LHCN-M2 (cell line): ENCODE measurements around the gene CAPN2. TPM values are rescaled to one million over a fixed set of nuclear protein-coding genes. Genes with fewer than 3 reads are reported as not detected.

Experiments used
- DNase-seq: peaks from one replicate; pipeline ENCODE4 v3.0.0-alpha.2; 2012; ENCODE audit warnings: low read depth
- total RNA-seq: library from RNA; depleted of rRNA; stranded (reverse); fragments of >200 nt; gene quantifications from 2 replicates; pipeline ENCODE4 v1.2.3, GENCODE V29; 2014

Gene CAPN2
- total RNA-seq, 1 experiment from 2014 or later, result 718 TPM

DNA sequence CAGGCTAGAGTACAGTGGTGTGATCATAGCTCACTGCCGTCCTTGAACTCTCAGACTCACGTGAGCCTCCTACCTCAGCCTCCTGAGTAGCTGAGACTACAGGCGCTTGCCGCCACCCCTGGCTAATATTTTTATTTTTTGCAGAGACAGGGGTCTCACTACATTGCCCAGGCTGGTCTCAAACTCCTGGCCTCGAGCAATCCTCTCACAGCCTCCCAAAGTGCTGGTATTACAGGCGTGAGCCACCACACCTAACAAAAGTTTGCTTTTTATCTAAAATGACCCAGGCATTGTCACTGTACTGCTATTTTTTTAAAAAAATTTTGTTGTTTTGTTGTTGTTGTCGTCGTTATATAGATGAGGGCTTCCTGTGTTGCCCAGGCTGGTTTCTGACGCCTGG, 46.4 kb downstream of the CAPN2 start:
- DNase-seq, result no peak

- DNase-seq, result no peak
Observed at GRCh38 chr1:223759273-223759672, 46.9 kb downstream of the CAPN2 start.

DNA sequence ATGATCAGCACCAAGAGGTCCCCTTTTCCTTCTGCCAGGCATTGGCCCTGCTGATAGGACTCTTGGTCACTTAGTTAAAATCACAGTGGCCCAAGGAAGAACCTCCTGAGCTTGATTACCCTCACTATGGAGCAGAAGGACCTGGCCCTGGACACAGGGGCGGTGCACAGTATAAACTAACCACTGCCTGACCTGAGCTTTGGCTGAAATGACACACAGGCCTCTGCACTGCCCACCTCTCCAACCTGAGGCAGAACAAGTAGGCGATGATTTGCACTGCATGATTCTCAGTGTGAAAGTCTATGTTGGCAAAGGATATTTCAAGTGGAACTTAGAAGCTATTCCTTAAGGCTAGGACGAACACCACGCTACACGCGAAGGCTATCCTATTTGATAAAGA, 48.5 kb downstream of the CAPN2 start:
- no peak for DNase-seq

DNA sequence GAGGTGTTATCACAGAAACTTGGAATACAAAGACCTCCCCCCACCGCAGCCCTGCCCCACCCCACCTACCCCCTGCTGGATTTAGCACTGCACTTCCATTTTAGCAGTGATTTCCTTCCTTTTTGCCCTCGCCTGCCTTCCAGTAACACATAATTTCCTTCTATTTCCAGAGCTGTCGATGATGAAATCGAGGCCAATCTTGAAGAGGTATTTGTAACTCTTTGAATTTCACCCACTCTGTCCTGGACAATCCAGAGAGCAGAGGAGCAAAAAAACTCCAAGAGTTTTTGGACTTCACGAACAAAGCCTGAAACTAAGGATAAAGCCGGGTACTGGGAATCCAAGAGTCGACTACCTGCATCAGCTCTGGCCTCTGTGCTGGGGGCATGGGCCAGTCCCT, 49.1 kb downstream of the CAPN2 start:
- no peak for DNase-seq

GRCh38 chr1:223763251-223763650, 50.9 kb downstream of the CAPN2 start:
- no peak for DNase-seq

DNA sequence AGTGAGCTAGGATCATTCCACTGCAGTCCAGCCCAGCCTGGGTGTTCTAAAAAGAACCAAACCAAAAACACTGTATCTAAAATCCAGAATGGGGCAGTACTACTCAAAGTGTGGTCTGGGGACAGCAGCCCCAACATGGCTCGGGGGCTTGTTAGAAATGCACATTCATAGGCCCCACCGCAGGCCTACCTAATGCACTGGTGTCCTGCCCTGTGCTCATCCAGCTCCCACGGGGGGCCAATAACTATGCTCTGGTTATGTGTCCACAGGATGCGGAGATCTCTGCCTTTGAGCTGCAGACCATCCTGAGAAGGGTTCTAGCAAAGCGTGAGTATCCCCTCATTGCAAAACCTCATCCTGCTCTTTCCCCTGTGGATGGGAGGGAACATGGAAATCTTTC, 51.5 kb downstream of the CAPN2 start:
- DNase-seq, result no peak

GRCh38 chr1:223765036-223765718, 52.8 kb downstream of the CAPN2 start:
- no peak for DNase-seq

GRCh38 chr1:223765719-223766340, 53.5 kb downstream of the CAPN2 start:
- DNase-seq, result no peak

GRCh38 chr1:223770621-223771315, 58.4 kb downstream of the CAPN2 start:
- DNase-seq, result no peak

DNA sequence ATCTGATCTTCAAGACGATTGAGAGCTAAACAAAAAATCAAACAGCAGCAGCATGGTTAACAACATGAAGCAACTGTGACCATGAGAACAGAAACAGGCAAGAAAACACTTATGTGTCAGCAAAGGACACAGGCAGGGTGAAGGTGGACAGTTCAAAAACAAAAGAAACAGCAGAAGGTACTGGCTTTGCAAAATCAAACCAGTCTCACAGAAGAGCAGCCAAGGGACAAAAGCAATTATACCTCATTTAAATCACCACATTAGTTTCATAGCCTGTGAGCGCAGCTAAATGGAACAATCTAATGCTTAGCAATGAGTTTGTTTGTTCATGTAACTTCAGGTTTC, 59.1 kb downstream of the CAPN2 start:
- DNase-seq, result no peak

- DNase-seq, result peak; percentile 94
Observed at GRCh38 chr1:223771814-223772770, 59.8 kb downstream of the CAPN2 start.

- no peak for DNase-seq
Observed at GRCh38 chr1:223772771-223773160, 60.4 kb downstream of the CAPN2 start.

DNA sequence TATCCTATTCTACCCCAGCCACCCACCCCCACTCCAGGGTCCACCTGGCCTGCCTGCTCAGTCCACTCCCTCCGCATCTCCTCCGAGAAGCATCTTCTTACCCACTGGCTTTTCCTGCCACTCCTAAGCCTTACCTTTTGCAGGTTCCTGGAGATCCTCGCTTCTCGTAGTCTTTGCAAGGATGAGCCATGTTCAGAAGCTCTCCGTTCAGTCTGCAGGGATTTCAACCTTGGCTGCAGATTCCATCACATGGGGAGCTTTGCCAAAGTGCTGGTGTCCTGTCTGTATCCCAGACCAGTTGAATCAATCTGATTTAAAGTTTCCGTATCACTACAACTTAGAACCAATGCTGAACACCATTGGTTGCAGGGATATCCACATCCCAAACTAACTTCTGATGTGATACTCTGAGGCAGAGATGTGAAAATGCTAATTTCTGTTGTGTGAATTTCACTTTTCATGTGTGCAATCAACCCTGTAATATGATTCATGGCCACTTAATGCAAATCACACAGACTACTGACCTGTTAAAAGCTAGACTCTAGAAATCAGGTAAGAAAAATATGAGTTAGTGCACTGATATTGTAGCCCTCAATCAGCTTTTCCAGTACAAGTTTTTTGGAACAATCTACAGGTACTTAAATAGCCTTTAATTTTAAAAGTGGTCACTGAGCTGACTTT, 61.9 kb downstream of the CAPN2 start:
- no peak for DNase-seq

- DNase-seq, result peak; percentile 85
Observed at GRCh38 chr1:223775054-223775453, 62.7 kb downstream of the CAPN2 start.

DNA sequence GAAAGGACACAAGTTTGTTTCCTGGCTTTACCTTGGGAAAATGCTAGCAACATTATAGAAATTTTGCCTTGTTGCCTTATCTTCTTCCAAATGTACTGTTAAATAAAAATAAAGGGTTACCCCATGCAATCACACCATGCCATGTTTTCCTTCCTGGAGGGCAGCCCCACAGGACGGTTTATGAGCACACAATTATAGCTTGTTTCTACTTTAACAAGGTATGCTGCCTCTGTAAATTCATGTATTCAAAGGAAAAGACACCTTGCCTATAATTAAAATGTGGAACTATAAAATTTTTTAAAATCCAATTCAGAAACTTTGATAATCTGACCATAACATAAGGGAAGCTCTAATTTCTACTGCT, 63.4 kb downstream of the CAPN2 start:
- DNase-seq, result no peak

- DNase-seq, result peak; percentile 77
Observed at GRCh38 chr1:223776075-223776814, 63.9 kb downstream of the CAPN2 start.

DNA sequence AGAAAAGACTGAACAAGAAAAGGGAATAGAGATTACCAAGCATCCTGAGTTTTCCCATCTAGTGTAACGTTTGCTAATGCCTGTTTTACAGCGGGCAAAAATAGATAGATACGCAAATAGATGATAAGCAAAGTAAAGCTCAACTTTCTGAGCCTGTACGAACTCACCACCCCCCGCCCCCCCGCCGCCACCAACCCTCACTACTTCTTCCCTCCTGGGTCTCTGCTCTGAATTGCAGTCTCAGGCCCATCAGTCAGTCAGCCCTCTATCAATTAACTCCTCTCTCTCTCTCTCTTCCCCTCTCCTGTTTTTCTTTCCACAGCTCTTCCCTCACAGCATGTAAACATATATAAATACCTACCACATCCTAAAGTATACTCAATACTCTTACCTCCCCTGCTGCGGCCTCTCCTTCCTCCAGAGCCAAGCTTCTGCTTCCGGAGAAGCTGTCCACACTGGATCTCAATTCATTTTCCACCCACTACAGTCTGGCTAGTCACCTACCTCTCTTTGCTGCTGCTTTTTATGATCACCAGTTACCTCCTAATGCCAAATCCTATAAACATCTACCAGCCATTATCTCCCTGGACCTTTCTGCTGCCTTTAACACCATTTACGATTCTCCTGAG, 64.6 kb downstream of the CAPN2 start:
- DNase-seq, result no peak

GRCh38 chr1:223780318-223780717, 68.0 kb downstream of the CAPN2 start:
- DNase-seq, result no peak

DNA sequence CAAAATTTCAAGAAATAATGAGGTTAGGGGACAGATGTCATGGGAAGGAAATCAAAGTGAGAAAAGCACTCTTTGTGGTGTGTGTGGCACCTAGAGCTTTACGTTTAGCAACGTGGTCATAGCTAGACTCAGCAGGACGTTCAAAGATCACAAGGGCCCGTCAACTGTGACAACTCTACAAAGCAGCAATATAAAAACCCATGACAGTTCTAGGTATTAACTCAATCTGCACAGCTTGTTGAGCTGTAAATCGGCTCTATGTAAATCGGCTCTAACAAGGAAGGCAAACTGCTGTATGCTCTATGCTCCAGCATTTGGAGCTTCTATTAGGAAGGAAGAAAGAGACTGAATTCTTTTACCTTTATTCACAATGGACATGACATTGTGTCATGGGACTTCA, 68.6 kb downstream of the CAPN2 start:
- DNase-seq, result no peak

GRCh38 chr1:223783676-223784075, 71.3 kb downstream of the CAPN2 start:
- no peak for DNase-seq
